ENCODE measurements around the gene LAMTOR4. TPM values are rescaled to one million over a fixed set of nuclear protein-coding genes. Genes with fewer than 3 reads are reported as not detected.

LAMTOR4 gene
- polyA plus RNA-seq (ENCODE audit: insufficient read length in 10 of 10): 10 to 100 TPM; 48.3 to 81.1 (median 61.8) TPM
- long read RNA-seq, donor 1, transcript LAMTOR4-201 (4 exons, 605 nt): major isoform, 34 of 53 reads
- long read RNA-seq, donor 1, partial matches to known transcripts: 7 of 53 reads
- long read RNA-seq, donor 1, other reads (novel, unspliced or antisense): 0 of 53 reads
- long read RNA-seq, donor 2, transcript LAMTOR4-201 (4 exons, 605 nt): major isoform, 39 of 47 reads
- long read RNA-seq, donor 2, partial matches to known transcripts: 0 of 47 reads
- long read RNA-seq, donor 2, other reads (novel, unspliced or antisense): 0 of 47 reads
- long read RNA-seq, donor 3: 0 reads
- long read RNA-seq, donor 4, transcript LAMTOR4-201 (4 exons, 605 nt): major isoform, 32 of 39 reads
- long read RNA-seq, donor 4, partial matches to known transcripts: 0 of 39 reads
- long read RNA-seq, donor 4, other reads (novel, unspliced or antisense): 0 of 39 reads
- long read RNA-seq, donor 5, transcript LAMTOR4-204 (3 exons, 371 nt): minor isoform, 11 of 79 reads
- long read RNA-seq, donor 5, transcript LAMTOR4-201 (4 exons, 605 nt): major isoform, 61 of 79 reads
- long read RNA-seq, donor 5, partial matches to known transcripts: 0 of 79 reads
- long read RNA-seq, donor 5, other reads (novel, unspliced or antisense): 0 of 79 reads
- long read RNA-seq, donor 6, transcript LAMTOR4-204 (3 exons, 371 nt): minor isoform, 10 of 50 reads
- long read RNA-seq, donor 6, transcript LAMTOR4-201 (4 exons, 605 nt): major isoform, 32 of 50 reads
- long read RNA-seq, donor 6, partial matches to known transcripts: 0 of 50 reads
- long read RNA-seq, donor 6, other reads (novel, unspliced or antisense): 0 of 50 reads
- long read RNA-seq, donor 7, transcript LAMTOR4-201 (4 exons, 605 nt): major isoform, 30 of 38 reads
- long read RNA-seq, donor 7, partial matches to known transcripts: 0 of 38 reads
- long read RNA-seq, donor 7, other reads (novel, unspliced or antisense): 0 of 38 reads
- long read RNA-seq, donor 8, transcript LAMTOR4-201 (4 exons, 605 nt): major isoform, 29 of 33 reads
- long read RNA-seq, donor 8, partial matches to known transcripts: 0 of 33 reads
- long read RNA-seq, donor 8, other reads (novel, unspliced or antisense): 0 of 33 reads
- long read RNA-seq, donor 9, transcript LAMTOR4-201 (4 exons, 605 nt): major isoform, 6 of 7 reads
- long read RNA-seq, donor 9, partial matches to known transcripts: 0 of 7 reads
- long read RNA-seq, donor 9, other reads (novel, unspliced or antisense): 0 of 7 reads

DNA sequence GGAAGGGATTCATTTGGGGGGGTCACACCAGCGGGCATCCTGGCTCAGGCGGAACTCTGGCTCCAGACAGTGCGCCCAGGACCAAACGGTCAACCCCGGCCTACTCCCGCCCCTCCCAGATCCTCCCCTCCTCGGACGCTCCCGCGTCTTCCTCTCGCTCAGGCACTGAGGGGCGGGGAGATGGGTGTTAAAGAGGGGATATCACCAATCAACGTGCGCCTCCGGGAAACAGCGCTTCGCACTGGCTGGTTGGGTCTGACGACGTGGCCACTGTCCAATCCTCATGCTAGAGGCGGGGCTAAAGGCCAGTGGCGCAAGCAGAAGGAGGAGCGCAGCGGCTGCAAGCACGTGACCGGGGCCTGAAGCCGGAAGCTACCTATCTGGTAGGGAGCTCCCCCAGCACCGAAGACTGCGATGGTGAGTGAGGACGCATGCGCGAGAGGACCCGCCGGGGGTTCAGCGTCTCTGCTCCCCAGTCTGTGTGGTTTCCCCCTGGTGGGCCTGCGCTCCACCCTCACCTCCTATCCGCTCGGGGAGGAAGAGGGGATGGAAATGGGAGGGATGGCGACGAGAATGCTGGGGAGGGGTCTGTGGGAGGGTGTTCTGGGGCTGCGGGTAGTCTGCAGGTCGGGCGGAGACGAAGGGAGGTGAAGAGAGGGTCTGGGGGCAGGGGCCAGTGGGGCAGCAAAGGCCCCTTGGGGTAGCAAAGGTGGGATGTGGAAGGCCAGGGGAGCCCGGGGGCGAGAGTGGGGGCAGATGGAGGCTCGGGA, at the start of gene LAMTOR4:
Gene LAMTOR4, plus strand, starts transcription at position 360 of the 770 bp plus-strand sequence. Its CDS starts 55 bp downstream, at position 415.
- peak; percentile 99 to 100 (median 99) for DNase-seq

DNA sequence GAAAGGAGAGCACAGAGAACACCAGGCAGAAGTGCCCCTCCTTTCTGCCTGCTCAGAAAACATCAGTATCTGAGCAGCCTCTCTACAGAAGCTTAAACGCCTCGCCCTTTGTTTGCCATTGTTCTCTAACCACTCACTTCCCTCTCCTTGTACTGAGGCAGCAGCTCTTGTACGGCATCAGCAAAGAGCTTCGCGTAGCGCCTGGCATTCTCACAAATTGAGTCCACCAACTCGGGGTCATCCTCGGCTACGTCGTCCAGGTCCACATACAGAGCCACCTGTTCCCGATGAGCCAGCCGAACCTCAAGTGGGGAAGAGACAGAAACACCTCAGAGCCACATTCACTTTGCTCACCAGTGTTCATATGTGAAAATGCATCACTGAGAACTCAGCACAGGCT, 49.3 kb upstream of the LAMTOR4 start:
- no peak for DNase-seq

DNA sequence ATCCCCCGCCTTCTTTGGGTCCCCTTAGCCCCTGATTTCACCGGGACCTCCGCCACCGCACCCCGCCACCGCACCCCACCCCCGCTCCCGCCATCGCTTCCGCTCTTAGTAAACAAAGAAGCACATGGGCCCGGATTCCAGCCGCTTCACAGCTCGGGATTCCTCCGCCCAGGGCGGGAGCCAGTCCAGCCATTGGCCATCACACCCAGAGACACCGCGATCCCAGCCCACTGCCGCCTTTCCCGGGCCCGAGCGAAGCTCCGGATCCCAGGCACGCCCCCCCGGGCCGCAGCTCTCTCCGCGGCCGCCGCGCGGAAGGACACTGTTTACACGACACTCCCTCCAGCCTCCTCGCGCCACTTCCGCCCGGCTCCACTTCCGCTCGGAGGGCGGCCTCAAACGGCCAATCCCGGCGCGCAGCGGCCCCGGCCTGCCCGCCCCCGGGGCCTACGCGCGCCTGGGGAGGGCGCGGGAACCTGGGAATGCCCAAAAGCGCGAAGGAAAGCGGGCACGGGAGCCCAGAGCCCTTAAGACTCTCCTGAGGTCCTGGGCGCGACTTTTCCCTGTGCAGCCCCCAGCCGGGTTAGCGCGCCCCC, 48.2 kb upstream of the LAMTOR4 start:
- peak; percentile 97 to 99 (median 97) for DNase-seq

DNA sequence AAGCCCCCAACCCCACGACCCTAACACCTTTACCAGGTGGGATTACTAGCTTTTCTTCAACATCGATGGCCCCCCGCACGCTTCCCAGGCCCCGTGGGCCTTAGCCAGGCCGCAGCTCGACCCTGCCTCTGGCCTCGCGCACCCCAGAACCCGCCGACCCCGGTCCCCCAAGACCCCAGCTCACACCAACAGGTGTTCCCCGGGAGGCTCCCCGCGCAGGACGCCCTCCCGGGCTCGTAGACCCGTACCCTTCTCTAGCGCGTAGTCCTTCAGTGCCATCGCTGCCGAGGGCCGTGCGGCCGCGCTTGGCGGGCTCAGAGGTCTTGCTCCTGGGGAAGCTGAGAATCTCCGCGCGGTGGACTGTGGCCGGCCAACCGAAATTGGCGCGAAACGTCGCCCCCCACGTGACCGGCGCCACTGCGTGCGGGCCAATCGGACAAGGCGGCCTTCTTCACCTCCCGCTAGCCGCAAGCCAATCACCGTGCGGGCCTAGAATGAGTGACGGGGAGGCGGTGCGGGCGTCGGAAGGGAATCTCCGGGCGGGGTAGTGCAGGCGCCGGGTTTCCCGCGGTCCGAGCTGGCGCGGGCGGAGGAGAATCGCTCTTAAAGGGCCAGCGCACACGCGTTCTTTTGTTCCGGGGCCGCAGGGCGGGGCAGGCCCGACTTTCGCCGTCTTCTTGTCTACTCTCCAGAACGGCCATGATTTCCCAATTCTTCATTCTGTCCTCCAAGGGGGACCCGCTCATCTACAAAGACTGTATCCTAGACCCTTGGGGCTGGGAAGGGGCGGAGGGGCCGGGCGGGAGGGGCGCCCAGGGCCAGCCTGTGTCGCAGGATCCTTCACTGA, 47.5 kb upstream of the LAMTOR4 start, which contains the start of the genes AP4M1 and MCM7:
Gene AP4M1, plus strand, starts transcription at position 628 of the 847 bp plus-strand sequence. Its CDS starts 72 bp downstream, at position 700.
Gene MCM7, minus strand, starts transcription at position 382 of the 847 bp plus-strand sequence. Its CDS starts 103 bp downstream, at position 279.
- peak; percentile 98 to 100 (median 99) for DNase-seq

DNA sequence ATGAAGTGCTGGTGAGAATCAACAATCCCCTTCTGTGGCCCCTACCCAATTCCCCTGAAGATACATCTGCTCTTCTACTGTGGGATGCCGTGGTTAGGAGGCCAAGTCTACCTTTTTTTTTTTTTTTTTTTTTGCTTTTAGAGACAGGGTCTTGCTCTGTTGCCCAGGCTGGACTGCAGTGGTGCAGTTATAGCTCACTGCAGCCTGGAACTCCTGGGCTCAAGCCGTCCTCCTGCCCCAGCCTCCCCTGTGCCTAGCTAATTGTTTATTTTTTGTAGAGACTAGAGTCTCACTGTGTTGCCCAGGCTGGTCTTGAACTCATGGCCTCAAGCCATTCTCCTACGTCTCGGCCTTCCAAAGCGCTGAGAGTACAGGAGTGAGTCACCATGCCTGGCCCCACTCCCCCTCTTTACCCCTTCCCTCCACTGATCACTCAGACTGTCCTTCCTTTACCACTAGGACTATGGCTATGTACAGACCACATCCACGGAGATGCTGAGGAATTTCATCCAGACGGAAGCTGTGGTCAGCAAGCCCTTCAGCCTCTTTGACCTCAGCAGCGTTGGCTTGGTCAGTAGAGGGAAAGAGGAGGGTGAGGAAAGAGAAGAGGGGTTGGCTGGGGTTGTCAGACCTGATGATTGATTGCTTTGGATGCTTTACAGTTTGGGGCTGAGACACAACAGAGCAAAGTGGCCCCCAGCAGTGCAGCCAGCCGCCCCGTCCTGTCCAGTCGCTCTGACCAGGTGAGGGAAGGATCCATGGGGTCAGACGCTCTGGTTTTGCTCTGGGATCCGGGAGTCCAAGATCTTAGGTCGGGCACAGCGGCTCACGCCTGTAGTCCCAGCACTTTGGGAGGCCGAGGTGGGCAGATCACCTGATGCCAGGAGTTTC, 45.5 kb upstream of the LAMTOR4 start:
- no peak for DNase-seq

DNA sequence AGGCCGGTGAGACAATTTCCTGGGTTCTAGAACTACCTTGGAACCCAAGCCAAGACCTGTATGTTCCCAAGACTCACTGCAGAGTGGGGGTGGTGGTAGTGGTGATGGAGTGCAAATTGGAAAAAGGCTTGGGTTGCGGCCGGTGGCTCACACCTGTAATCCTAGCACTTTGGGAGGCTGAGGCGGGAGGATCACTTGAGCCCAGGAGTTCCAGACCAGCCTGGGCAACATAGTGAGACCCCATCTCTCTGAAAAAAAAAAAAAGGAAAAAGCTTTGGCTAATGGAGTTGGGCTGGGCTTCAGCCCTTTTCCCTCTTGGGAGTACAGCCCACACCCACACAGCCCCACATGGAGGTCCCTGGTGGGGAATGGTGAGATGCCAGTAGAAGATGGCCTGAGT, 43.2 kb upstream of the LAMTOR4 start:
- no peak for DNase-seq

DNA sequence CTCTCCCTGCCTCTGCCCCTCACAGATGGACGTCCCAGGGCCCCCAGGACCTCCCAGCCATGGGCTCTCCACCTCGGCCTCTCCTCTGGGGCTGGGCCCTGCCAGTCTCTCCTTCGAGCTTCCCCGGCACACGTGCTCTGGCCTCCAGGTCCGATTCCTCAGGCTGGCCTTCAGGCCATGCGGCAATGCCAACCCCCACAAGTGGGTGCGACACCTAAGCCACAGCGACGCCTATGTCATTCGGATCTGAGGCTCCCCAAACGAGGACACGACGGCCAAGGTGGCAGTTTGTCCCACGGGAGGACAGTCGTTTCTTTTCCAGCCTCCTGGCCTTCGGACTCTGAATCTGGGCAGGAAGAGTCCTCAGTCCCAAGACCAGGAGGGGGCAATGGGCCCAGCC, 42.1 kb upstream of the LAMTOR4 start:
- DNase-seq: no peak

DNA sequence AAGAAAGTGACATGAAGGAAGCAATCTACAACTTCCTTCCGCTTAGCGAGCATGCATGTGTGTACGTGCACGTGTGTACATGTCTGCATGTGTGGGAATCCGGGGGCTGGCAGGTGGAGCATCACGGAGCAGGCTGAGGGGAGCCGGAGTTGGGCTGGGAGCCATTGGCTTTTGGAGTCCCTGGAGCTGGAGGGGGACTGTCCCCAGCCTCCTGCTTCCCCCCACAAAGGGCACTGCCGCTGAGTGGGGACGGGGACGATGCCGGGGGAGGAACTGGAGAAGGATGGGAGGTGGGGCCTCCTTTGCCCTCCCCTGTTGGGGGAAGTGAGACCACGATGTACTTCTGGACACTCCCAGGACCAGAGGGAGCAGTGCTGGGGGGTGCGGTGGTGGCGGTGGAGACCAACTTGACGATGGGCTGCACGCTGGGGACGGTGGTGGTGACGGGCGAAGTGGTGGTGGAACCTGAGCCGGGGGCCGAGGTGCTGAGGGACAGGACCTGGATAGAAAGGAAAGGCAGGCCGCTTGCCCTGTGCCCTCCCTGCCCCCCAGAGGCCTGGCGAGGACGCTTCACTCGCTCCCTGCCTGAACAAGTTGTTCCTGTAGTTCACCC, 41.5 kb upstream of the LAMTOR4 start:
- DNase-seq: no peak

DNA sequence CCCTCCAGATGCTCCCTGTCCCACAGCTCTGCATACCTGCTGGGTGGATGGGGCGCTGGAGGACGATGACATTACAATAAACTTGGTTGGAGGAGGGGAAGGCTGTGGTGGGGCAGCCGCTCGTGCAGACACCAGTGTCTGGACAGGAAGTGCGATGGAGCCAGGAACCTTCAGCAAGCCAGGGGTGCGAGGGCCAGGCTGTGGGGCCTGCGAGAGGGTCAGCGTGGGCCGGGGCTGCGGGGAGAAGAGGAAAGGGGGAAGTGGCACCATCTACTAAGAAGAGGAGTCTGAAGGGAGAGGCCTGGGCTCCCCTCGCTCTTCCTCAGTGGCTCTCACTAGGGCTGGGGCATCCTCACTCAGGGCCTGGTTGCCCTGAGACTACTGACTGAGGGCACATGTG, 40.8 kb upstream of the LAMTOR4 start:
- no peak for DNase-seq

DNA sequence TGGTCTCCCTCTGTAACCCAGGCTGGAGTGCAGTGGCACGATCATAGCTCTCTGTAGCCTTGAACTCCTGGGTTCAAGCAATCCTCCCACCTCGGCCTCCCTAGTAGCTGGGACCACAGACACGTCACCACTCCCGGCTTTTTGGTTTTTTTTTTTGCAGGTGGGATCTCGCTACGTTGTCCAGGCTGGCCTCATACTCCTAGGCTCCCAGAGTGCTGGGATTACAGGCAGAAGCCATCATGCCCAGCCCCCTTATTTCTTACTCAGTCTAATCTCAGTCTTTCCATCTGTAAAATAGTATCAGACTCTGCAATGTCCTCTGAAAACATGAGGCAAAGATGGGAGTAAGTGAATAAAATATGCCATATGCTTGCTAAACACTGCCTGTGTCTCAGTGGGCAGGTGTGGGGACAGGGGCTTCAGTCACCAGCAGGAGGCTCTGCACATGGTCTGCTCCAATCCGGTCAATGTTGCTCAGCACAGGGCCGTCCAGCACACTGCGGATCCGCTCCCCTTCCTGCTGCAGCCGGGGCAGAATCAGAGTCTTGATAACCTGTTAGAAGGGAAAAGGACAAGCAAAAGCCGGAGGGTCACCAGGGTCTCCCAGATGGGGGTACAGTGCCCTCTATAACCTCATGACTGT, 39.1 kb upstream of the LAMTOR4 start:
- no peak for DNase-seq

DNA sequence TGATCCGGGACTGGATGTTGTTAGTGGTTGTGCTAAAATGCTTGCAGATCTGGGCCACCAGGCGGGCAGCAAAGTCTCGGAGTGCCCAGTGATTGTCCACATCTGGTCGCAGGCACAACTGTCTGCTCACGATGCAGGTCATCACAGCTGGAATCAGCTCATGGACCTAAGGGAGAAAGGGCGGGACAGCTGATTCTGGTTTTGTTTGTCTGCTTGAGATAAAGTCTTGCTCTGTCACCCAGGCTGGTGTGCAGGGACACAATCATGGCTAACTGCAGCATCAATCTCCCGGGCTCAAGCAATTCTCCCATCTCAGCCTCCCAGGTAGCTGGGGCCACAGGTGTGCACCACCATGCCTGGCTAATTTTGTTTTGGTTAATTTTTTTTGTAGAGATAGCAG, 37.6 kb upstream of the LAMTOR4 start:
- no peak for DNase-seq

DNA sequence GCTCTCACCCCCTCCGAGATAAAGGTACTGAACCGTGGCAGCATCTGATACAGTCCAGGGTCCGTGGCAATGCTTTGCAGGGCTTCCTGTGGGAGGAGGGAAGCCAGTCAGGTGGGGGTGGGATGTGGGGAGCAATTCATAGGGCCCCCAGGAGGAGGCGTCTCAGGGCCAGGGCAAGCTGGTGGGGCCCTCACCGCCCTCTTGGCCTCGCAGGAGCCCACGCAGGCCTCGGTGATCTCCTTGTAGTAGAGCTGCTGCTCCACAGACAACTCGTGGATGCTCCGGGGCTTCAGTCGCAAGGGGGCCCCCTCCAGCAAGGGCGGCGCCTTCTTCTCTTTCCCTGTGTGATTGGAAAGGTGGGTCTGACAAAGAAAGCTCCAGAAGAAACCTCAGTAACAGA, 36.8 kb upstream of the LAMTOR4 start:
- DNase-seq: no peak

DNA sequence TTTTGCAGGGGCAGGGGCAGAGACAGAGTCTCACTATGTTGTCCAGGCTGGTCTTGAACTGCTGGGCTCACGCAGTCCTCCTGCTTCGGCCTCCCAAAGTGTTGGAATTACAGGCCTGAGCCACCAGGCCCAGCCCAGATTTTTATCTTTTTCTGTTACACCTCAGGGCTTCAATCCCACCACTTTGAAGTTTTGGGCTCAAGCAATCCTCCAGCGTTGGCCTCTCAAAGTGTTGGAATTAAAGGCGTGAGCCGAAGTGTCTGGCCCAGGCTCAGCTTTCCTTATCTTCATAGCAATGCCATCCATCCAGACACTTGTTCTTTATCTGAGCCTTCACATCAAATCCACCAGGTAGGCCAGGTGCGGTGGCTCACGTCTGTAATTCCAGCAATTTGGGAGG, 33.7 kb upstream of the LAMTOR4 start:
- no peak for DNase-seq

DNA sequence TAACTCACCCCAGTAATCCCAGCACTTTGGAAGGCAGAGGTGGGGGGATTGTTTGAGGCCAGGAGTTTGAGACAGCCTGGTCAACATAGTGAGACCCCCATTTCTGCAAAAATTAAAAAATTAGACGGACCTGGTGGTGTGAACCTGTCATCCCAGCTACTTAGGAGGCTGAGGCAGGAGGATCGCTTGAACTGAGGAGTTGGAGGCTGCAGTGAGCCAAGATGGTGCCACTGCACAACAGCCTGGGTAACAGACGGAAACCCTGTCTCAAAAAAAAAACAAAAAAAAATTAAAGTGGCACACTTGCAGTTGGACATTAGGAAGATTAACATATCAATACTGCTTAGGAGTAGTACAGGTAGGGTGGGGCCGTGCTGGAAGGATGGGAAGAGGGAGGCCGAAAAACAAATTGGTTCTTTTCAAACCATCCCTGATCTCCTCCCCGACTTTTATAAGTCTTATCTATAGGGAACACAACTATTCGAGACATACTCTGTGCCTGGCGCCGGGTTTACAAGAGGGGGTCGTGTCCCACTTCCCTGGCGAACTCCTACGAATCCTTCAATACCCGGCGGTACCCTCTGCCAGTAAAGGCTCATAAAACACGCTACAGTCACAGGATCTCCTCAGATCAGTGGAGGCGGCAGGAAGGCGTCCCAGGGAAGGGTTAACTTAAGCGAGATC, 30.2 kb upstream of the LAMTOR4 start:
- DNase-seq: no peak

DNA sequence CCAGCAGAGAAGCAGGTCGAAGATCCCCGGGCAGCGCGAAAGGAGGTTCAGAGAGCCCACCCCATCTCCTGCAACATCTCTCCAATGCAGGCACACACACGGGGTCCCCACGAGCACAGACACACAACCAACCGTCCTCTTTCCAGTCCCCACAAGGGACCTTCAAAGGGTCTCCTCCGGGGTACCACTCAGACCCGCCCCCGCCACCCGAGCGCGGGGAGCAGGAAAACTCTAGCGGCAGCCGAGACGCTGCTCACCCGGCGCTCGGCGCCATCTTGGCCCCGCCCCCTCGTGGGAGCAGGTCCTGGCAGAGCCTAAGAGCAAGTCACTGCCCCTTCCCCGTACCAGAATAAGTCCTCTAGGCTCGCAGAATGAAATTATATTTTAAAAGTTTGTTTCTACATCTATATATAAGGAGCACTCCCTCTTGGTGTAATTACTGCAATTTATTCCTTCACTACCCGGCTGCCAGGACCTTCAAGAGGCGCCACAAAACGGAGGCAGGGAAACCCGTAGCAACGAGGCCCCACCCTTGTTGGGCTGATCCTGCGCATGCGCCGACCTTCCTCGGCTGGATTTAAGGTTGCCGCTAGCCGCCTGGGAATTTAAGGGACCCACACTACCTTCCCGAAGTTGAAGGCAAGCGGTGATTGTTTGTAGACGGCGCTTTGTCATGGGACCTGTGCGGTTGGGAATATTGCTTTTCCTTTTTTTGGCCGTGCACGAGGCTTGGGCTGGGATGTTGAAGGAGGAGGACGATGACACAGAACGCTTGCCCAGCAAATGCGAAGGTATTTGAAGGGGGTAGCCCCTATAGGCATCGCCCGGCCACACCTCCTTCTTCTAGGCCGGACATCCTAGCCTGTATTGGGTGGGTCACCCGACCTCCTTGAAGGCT, 29.4 kb upstream of the LAMTOR4 start, which contains the start of the genes CNPY4 and TAF6:
Gene CNPY4, plus strand, starts transcription at position 563 of the 898 bp plus-strand sequence. Its CDS starts 111 bp downstream, at position 674.
Gene TAF6, minus strand, starts transcription at position 287 of the 898 bp plus-strand sequence. CDS start 5,149 bp downstream, outside the sequence.
- DNase-seq: peak; percentile 96 to 99 (median 97)

Data from muscle of back (tissue), 13 donors.